GM12878 (cell line): ENCODE results near the gene SPATS1. TPM values are rescaled to one million over a fixed set of nuclear protein-coding genes. Genes with fewer than 3 reads are reported as not detected.

Experiments used
- BACH1 ChIP-seq: fragments of 450-650 bp; IDR thresholded peaks from 2 replicates; pipeline ENCODE4 v1.6.1; 2017; ENCODE audit warnings: mild to moderate bottlenecking, borderline replicate concordance
- BMI1 ChIP-seq: fragments of 450-650 bp; IDR thresholded peaks from 2 replicates; pipeline ENCODE4 v1.6.1; 2016; ENCODE audit warnings: mild to moderate bottlenecking, moderate library complexity, borderline replicate concordance
- ESRRA ChIP-seq: IDR thresholded peaks from 2 replicates; pipeline ENCODE4 v1.6.1; 2012; ENCODE audit warnings: mild to moderate bottlenecking, low read length, improper control_type of control experiment
- HCFC1 ChIP-seq: fragments of 150-350 bp; IDR thresholded peaks from 2 replicates; pipeline ENCODE4 v1.6.1; 2014; ENCODE audit warnings: low read length
- HDGF ChIP-seq: fragments of 450-650 bp; IDR thresholded peaks from 2 replicates; pipeline ENCODE4 v1.6.1; 2016; ENCODE audit warnings: antibody characterized with exemption
- KAT2A ChIP-seq: conservative IDR thresholded peaks from 2 replicates; pipeline ENCODE4 v1.6.1; 2011; ENCODE audit warnings: low read depth, low read length; ENCODE audit not compliant: control insufficient read depth
- MYC ChIP-seq: IDR thresholded peaks from 2 replicates; pipeline ENCODE4 v1.6.1; 2011; ENCODE audit warnings: mild to moderate bottlenecking, low read length, moderate library complexity, inconsistent platforms; ENCODE audit not compliant: insufficient read depth, insufficient replicate concordance, insufficient read length, severe bottlenecking
- NFIC ChIP-seq: IDR thresholded peaks from 2 replicates; pipeline ENCODE4 v1.6.1; 2012; ENCODE audit warnings: low read depth, mild to moderate bottlenecking, inconsistent platforms, low read length, moderate library complexity
- NFXL1 ChIP-seq: fragments of 450-650 bp; IDR thresholded peaks from 2 replicates; pipeline ENCODE4 v1.6.1; 2017; ENCODE audit warnings: antibody characterized with exemption, mild to moderate bottlenecking, borderline replicate concordance
- NFYB ChIP-seq: IDR thresholded peaks from 2 replicates; pipeline ENCODE4 v1.6.1; 2011; ENCODE audit warnings: low read depth, mild to moderate bottlenecking, low read length, improper control_type of control experiment, moderate library complexity; ENCODE audit not compliant: insufficient read depth
- NR2C1 ChIP-seq: fragments of 450-650 bp; IDR thresholded peaks from 2 replicates; pipeline ENCODE4 v1.6.1; 2017; ENCODE audit warnings: antibody characterized with exemption, mild to moderate bottlenecking, moderate library complexity
- PAX8 ChIP-seq: fragments of 450-650 bp; IDR thresholded peaks from 2 replicates; pipeline ENCODE4 v1.6.1; 2017; ENCODE audit warnings: mild to moderate bottlenecking, moderate library complexity
- RCOR1 ChIP-seq: conservative IDR thresholded peaks from 2 replicates; pipeline ENCODE4 v1.6.1; 2012; ENCODE audit warnings: low read depth, low read length, improper control_type of control experiment
- RFX5 ChIP-seq: IDR thresholded peaks from 2 replicates; pipeline ENCODE4 v1.6.1; 2011; ENCODE audit warnings: low read depth, low read length, improper control_type of control experiment
- SMAD1 ChIP-seq: fragments of 450-650 bp; IDR thresholded peaks from 2 replicates; pipeline ENCODE4 v1.6.1; 2018; ENCODE audit warnings: mild to moderate bottlenecking, low read depth; ENCODE audit not compliant: partially characterized antibody
- SREBF2 ChIP-seq: IDR thresholded peaks from 2 replicates; pipeline ENCODE4 v1.6.1; 2012; ENCODE audit warnings: mild to moderate bottlenecking, low read length
- ZNF274 ChIP-seq: IDR thresholded peaks from one replicate; pipeline ENCODE4 v1.8.0; 2011; ENCODE audit not compliant: insufficient read length, insufficient read depth
- ZNF592 ChIP-seq: fragments of 450-650 bp; IDR thresholded peaks from 2 replicates; pipeline ENCODE4 v1.6.1; 2017; ENCODE audit warnings: mild to moderate bottlenecking, moderate library complexity
- polyA plus RNA-seq, 11 experiments: library from polyadenylated mRNA; depleted of rRNA in 4 of 11; unstranded in 6 of 11; stranded (reverse) in 5 of 11; fragments of >200 nt; fragmentation: Nextera tagmentation in 4 of 11; fragmentation: Illumina TruSeq in 1 of 11; extraction: Ambion mirVana in 4 of 11; extraction: Trizol in 1 of 11; gene quantifications; 1 replicate in 1 of 11; 2 replicates in 10 of 11; pipeline versions ENCODE4 v1.2.1 to v1.2.3, GENCODE V29; 2011 to 2016; ENCODE audit warnings: inconsistent platforms in 2 of 11, missing spikeins in 2 of 11, low read depth in 1 of 11
- total RNA-seq, 4 experiments: library from RNA; depleted of rRNA in 3 of 4; stranded (reverse); fragments of >200 nt in 3 of 4; fragmentation: Illumina TruSeq in 1 of 4; extraction: Trizol in 1 of 4; gene quantifications; 2 replicates each; pipeline versions ENCODE4 v1.2.1 to v1.2.3, GENCODE V29; 2013 to 2021
- TF ChIP-seq, protein P1 (sequence below): IDR thresholded peaks from 2 replicates; pipeline ENCODE4 v1.6.1; 2012; ENCODE audit warnings: improper control_type of control experiment, low read depth, low read length; ENCODE audit not compliant: insufficient replicate concordance
- TF ChIP-seq, protein P2 (sequence below): fragments of 450-650 bp; IDR thresholded peaks from 2 replicates; pipeline ENCODE4 v1.6.1; 2017; ENCODE audit warnings: low read depth, mild to moderate bottlenecking, moderate library complexity

The SPATS1 gene
- total and polyA plus RNA-seq, 10 of the 15 experiments (the other 5 are each of a cell fraction or from before 2014, with no cell fraction given): 0.12 TPM; not detected in 9

DNA sequence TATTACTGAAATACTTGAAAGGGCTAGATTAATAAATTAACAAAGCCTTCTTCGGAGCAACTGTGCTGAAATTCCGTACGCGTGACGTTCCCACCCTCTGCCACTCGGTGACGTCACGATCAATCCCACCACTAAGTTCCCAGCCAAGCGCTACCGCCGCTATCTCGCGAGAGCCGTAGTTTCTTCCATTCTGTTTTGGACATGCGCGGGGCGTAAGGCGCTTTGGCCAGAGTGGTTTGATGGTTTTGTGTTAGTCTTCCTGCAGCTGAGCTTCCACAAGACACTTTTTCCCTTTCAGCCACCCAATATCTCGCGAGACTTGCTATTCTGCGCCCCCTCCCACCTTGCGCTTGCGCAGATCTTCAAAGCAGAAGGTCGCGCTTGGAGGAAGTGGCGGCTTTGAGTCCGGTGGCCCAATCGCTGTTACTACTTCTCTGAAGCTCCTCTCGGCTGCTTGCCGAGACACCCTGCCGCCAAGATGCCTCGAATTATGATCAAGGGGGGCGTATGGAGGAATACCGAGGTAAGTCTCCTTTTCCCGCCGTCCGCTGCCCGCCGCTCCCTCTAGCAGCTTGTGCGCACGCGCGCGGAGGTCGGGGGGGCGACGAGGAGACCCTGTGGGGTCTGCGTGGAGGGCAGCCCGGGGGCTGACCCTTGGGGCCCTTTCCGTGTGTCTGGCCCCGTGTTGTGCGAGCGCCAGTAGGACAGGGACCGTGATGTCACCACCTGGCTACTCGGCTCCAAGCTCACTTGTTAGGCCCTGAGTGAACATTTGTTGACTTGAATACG lies 45.1 kb downstream of the SPATS1 start, which contains the start of gene CDC5L (continued):
- TF ChIP-seq, protein P1, sequence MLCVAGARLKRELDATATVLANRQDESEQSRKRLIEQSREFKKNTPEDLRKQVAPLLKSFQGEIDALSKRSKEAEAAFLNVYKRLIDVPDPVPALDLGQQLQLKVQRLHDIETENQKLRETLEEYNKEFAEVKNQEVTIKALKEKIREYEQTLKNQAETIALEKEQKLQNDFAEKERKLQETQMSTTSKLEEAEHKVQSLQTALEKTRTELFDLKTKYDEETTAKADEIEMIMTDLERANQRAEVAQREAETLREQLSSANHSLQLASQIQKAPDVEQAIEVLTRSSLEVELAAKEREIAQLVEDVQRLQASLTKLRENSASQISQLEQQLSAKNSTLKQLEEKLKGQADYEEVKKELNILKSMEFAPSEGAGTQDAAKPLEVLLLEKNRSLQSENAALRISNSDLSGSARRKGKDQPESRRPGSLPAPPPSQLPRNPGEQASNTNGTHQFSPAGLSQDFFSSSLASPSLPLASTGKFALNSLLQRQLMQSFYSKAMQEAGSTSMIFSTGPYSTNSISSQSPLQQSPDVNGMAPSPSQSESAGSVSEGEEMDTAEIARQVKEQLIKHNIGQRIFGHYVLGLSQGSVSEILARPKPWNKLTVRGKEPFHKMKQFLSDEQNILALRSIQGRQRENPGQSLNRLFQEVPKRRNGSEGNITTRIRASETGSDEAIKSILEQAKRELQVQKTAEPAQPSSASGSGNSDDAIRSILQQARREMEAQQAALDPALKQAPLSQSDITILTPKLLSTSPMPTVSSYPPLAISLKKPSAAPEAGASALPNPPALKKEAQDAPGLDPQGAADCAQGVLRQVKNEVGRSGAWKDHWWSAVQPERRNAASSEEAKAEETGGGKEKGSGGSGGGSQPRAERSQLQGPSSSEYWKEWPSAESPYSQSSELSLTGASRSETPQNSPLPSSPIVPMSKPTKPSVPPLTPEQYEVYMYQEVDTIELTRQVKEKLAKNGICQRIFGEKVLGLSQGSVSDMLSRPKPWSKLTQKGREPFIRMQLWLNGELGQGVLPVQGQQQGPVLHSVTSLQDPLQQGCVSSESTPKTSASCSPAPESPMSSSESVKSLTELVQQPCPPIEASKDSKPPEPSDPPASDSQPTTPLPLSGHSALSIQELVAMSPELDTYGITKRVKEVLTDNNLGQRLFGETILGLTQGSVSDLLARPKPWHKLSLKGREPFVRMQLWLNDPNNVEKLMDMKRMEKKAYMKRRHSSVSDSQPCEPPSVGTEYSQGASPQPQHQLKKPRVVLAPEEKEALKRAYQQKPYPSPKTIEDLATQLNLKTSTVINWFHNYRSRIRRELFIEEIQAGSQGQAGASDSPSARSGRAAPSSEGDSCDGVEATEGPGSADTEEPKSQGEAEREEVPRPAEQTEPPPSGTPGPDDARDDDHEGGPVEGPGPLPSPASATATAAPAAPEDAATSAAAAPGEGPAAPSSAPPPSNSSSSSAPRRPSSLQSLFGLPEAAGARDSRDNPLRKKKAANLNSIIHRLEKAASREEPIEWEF: no peak
- no peak for TF ChIP-seq PAX8
- TF ChIP-seq RFX5: no peak
- peak; percentile 89; the same call in 1 of the 2 replicates for TF ChIP-seq HDGF
- peak; percentile 32 for TF ChIP-seq HCFC1
- TF ChIP-seq BMI1: no peak
- TF ChIP-seq, protein P2, sequence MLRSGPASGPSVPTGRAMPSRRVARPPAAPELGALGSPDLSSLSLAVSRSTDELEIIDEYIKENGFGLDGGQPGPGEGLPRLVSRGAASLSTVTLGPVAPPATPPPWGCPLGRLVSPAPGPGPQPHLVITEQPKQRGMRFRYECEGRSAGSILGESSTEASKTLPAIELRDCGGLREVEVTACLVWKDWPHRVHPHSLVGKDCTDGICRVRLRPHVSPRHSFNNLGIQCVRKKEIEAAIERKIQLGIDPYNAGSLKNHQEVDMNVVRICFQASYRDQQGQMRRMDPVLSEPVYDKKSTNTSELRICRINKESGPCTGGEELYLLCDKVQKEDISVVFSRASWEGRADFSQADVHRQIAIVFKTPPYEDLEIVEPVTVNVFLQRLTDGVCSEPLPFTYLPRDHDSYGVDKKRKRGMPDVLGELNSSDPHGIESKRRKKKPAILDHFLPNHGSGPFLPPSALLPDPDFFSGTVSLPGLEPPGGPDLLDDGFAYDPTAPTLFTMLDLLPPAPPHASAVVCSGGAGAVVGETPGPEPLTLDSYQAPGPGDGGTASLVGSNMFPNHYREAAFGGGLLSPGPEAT: 0 out of 2 replicates have a peak, but pooled peaks have one; percentile 50
- no peak for TF ChIP-seq MYC
- TF ChIP-seq SREBF2: no peak
- TF ChIP-seq ESRRA: no peak
- peak; percentile 100 for TF ChIP-seq RCOR1
- TF ChIP-seq ZNF274: no peak
- peak; percentile 71 for TF ChIP-seq SMAD1
- TF ChIP-seq BACH1: peak; percentile 59
- TF ChIP-seq ZNF592: peak; percentile 52; the same call in 1 of the 2 replicates
- TF ChIP-seq NFYB: no peak
- no peak for TF ChIP-seq NFXL1
- TF ChIP-seq NR2C1: peak; percentile 53
- no peak for TF ChIP-seq KAT2A
- no peak for TF ChIP-seq NFIC
